Measurements from ENCODE around the gene TRAPPC12.
"Not testable (repeated sequence)": the region's sequence is repeated elsewhere in the genome, so short reads cannot be mapped to it uniquely, and the experiment has no call there.

Gene TRAPPC12

DNA sequence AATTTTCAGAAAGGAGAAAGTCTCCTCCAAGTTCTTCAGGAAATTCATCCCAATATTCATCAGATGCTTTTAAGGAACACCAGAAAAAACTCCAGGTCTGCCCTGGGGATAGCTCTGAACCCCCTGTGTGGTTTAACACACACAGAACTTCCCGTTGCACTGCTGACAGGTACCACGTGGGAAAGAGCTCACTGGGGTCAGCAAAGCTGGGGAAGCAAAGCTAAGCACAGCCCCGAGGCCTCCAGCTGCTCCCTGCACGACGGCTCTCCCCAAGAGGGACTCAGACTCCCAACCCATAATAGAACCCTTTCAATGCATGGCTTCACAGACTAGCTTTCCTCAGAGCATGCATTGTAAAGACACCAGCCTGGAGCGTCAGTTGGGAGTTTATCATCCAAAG, 111.8 kb downstream of the TRAPPC12 start:
- Histone ChIP-seq H3K9ac (ENCODE audit: low read length) (no peak overlapping the region), H3K79me2 (ENCODE audit: insufficient read depth, low read length) (no peaks in the 10 kb centered on the region), H3F3A (ENCODE audit: insufficient read depth) (no peaks in the 10 kb centered on the region), H3K9me3 (ENCODE audit: insufficient read depth, low read length) (no peaks in the 10 kb centered on the region), H3K36me3 (ENCODE audit: low read length) (no peaks in the 10 kb centered on the region), H3K27me3 (ENCODE audit: low read length) (no peaks in the 10 kb centered on the region), H3K4me2 (ENCODE audit: low read depth, low read length, poor library complexity, severe bottlenecking) (no peak overlapping the region), H3K4me3 (ENCODE audit: insufficient read depth, low read length, poor library complexity, severe bottlenecking) (no peak overlapping the region), H4K20me1 (ENCODE audit: low read depth, low read length) (no peaks in the 10 kb centered on the region), H2AFZ (ENCODE audit: low read depth, low read length, severe bottlenecking) (no peak overlapping the region), H3K27ac (ENCODE audit: low read depth, low read length) (no peak overlapping the region), H3K9me2 (replicated peaks; ENCODE audit: insufficient read depth, low read length) (no peaks in the 10 kb centered on the region)
- TF ChIP-seq EZH2phosphoT487 (conservative IDR thresholded peaks at IDR 0.05; ENCODE audit: low read length) (no peak), CTCF (IDR thresholded peaks at IDR 0.05; ENCODE audit: insufficient read depth, low read length, poor library complexity, severe bottlenecking) (no peak)

GRCh38 chr2:3491716-3492474, 112.4 kb downstream of the TRAPPC12 start:
- Histone ChIP-seq H3K9me2 (replicated peaks; ENCODE audit: insufficient read depth, low read length) (no peaks in the 10 kb centered on the region), H3K36me3 (ENCODE audit: low read length) (no peaks in the 10 kb centered on the region), H4K20me1 (ENCODE audit: low read depth, low read length) (no peaks in the 10 kb centered on the region), H3K4me3 (ENCODE audit: insufficient read depth, low read length, poor library complexity, severe bottlenecking) (no peak overlapping the region), H3K4me2 (ENCODE audit: low read depth, low read length, poor library complexity, severe bottlenecking) (no peak overlapping the region), H3K27ac (ENCODE audit: low read depth, low read length) (no peak overlapping the region), H3K9me3 (ENCODE audit: insufficient read depth, low read length) (no peaks in the 10 kb centered on the region), H2AFZ (ENCODE audit: low read depth, low read length, severe bottlenecking) (no peak overlapping the region), H3K79me2 (ENCODE audit: insufficient read depth, low read length) (no peaks in the 10 kb centered on the region), H3K27me3 (ENCODE audit: low read length) (no peaks in the 10 kb centered on the region), H3K9ac (ENCODE audit: low read length) (no peak overlapping the region), H3F3A (ENCODE audit: insufficient read depth) (no peaks in the 10 kb centered on the region)
- TF ChIP-seq EZH2phosphoT487 (conservative IDR thresholded peaks at IDR 0.05; ENCODE audit: low read length) (no peak), CTCF (IDR thresholded peaks at IDR 0.05; ENCODE audit: insufficient read depth, low read length, poor library complexity, severe bottlenecking) (no peak)

- not testable (repeated sequence) for H2AFZ ChIP-seq (ENCODE audit: low read depth, low read length, severe bottlenecking); H3K36me3 ChIP-seq (ENCODE audit: low read length); H3K4me2 ChIP-seq (ENCODE audit: low read depth, low read length, poor library complexity, severe bottlenecking); H3K27me3 ChIP-seq (ENCODE audit: low read length); H3K4me3 ChIP-seq (ENCODE audit: insufficient read depth, low read length, poor library complexity, severe bottlenecking); H4K20me1 ChIP-seq (ENCODE audit: low read depth, low read length); H3K9me2 ChIP-seq (replicated peaks; ENCODE audit: insufficient read depth, low read length); H3F3A ChIP-seq (ENCODE audit: insufficient read depth); H3K9ac ChIP-seq (ENCODE audit: low read length); H3K27ac ChIP-seq (ENCODE audit: low read depth, low read length); H3K79me2 ChIP-seq (ENCODE audit: insufficient read depth, low read length); H3K9me3 ChIP-seq (ENCODE audit: insufficient read depth, low read length)
Measured at GRCh38 chr2:3492475-3492787, 112.9 kb downstream of the TRAPPC12 start.

GRCh38 chr2:3492951-3493614, 113.6 kb downstream of the TRAPPC12 start:
- no peak overlapping the region for H3K4me2 ChIP-seq (ENCODE audit: low read depth, low read length, poor library complexity, severe bottlenecking)
- TF ChIP-seq CTCF (IDR thresholded peaks at IDR 0.05; ENCODE audit: insufficient read depth, low read length, poor library complexity, severe bottlenecking) = no peak
- no peak for TF ChIP-seq EZH2phosphoT487 (conservative IDR thresholded peaks at IDR 0.05; ENCODE audit: low read length)
- H3F3A ChIP-seq (ENCODE audit: insufficient read depth) = no peaks in the 10 kb centered on the region
- H3K36me3 ChIP-seq (ENCODE audit: low read length) = no peaks in the 10 kb centered on the region
- H4K20me1 ChIP-seq (ENCODE audit: low read depth, low read length) = no peaks in the 10 kb centered on the region
- no peak overlapping the region for H3K4me3 ChIP-seq (ENCODE audit: insufficient read depth, low read length, poor library complexity, severe bottlenecking)
- no peak overlapping the region for H3K27ac ChIP-seq (ENCODE audit: low read depth, low read length)
- no peak overlapping the region for H3K9ac ChIP-seq (ENCODE audit: low read length)
- no peaks in the 10 kb centered on the region for H3K9me3 ChIP-seq (ENCODE audit: insufficient read depth, low read length)
- no peaks in the 10 kb centered on the region for H3K9me2 ChIP-seq (replicated peaks; ENCODE audit: insufficient read depth, low read length)
- H3K27me3 ChIP-seq (ENCODE audit: low read length) = no peaks in the 10 kb centered on the region
- no peaks in the 10 kb centered on the region for H3K79me2 ChIP-seq (ENCODE audit: insufficient read depth, low read length)
- H2AFZ ChIP-seq (ENCODE audit: low read depth, low read length, severe bottlenecking) = no peak overlapping the region

Data from SU-DHL-6 (cell line).